CD4-positive, alpha-beta T cell treated with Interleukin-21 for 1 hour (primary cell): ENCODE results near the gene PSMC3.

Experiments used
- DNase-seq: peaks from one replicate; pipeline ENCODE4 v3.0.0-alpha.2; 2020

Gene PSMC3

GRCh38 chr11:47393163-47394049 is 32.8 kb downstream of the PSMC3 start:
- no peak for DNase-seq

DNA sequence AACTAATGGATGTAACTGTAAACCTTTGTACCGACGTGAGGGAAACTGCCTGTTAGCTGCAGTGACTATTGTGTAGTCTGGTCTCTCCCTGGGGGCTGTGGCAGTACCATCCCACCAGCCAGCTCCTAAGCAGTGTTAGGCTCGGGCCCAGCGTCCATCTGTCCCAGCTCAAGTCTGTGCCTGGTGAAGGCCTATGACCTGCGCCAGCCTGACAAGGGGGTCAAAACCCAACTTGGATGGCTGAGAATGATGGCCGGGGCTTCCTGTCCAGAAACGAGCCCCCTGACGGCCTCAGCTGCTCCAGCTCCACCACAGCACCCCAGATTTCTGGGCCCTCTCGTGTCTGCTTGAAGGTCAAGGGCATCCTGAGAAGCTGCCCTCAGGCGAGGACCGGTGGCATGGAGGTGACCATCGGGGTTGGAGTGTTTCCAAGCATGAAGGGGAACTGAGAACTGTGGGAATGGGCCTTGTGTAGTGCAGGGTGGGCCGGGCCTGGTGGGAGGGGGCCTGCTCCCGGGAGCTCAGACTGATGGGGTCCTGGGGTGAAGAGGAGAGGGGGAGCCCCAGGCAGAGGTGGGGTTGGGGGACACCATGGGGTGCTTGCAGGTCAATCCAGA is 33.6 kb downstream of the PSMC3 start:
- DNase-seq: no peak

DNA sequence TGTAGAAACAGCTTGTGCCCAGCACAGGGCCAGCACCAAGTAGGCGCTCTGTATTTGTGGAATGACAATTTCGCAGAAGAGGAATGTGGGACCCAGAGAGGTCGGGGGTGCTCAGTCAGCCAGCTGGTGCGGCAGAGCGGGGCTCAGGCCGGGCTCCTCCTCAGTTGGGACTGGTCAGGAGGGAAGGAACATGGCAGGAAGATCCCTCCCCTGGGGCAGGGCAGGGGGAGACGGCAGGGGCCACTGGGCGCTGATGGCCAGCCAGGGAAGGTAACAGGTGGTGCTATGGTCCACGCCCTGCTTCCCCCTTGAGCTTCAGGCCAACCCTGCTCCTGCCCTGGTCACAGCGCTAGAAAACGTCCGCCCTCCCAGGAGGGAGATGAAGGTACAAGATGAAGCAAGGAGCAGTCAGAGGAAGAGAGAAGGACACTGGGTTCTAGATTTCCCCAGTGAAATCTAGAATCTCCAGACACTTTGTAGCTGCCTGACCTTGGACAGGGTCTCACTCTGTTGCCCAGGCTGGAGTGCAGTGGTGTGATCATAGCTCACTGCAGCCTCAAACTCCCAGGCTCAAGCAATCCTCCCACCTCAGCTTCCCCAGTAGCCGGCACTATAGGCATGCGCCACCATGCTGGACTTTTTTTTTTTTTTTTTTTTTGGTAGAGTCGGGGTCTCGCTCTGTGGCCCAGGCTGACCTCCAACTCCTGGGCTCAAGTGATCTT is 34.4 kb downstream of the PSMC3 start:
- DNase-seq: no peak

DNA sequence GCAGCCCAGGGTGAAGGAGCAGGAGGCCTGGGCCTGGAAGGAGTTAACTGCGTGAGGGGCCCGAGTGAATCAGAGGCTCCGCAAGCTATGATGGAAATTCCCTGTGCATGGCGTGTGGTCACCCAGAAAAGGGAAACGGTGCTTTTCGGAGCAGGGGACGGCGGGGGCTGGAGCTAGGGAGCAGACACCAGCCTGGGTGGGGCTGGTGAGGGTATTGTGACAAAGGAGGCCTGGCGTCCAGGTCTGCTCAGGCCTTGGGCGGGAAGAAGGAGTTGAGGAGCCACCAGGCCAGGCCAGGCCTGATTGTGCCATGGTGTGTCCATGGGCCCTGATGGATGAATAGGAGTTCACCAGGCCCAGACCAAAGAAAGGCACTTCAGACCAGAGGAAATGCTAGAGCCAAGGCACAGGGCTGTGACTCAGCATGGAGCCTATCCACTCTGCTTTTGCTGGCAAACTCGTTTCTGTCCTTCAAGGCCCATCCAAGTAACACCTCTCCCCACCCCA is 35.1 kb downstream of the PSMC3 start:
- DNase-seq: no peak

- no peak for DNase-seq
Observed at GRCh38 chr11:47390422-47390760, 35.8 kb downstream of the PSMC3 start.

DNA sequence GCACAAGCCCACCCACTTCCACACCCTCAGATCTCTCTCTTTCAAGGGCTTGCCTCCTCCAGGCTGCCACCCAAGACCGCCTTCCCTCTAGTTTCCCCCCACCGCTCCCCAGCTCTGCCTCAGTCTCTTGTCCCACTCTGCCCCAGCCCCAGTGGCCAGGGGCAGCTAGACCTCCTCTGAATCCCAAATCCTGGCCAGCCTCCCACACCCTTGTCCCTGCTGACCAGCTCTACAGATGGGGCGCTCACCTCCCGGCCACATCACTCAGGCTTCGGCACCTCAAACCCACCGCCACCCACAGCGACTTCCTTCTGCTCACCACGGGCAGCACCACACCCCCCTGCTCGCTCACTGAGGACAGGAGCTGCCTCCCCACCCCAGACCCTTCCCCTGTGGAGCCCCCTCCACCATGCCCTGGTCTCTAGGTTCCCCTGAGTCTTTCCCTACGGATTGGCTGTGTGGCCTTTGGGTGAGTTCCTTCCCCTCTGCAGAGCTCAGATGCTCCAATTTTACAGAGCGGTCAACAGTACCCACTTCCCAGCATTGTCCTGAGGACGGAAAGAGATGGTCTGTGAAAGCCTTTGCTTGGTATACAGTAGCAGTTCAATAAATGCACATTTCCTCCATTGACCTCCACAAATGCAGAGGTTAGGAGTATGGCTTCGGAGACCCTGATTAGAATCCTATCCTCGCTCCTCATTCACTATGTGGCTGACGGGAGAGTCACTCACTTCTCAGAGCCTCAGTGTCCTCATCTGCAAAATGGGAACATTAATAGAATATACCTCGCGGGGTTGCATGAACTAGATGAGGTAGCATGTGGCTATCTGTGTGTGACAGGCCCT is 36.4 kb downstream of the PSMC3 start:
- no peak for DNase-seq

GRCh38 chr11:47388697-47389576 is 37.3 kb downstream of the PSMC3 start:
- no peak for DNase-seq

- DNase-seq: no peak
Observed at GRCh38 chr11:47387944-47388696, 38.1 kb downstream of the PSMC3 start.

- no peak for DNase-seq
Observed at GRCh38 chr11:47384498-47384897, 41.7 kb downstream of the PSMC3 start.

- DNase-seq: no peak
Observed at GRCh38 chr11:47383071-47383470, 43.2 kb downstream of the PSMC3 start.

- no peak for DNase-seq
Observed at GRCh38 chr11:47380078-47380477, 46.2 kb downstream of the PSMC3 start.

- DNase-seq: no peak
Observed at GRCh38 chr11:47379317-47379716, 46.9 kb downstream of the PSMC3 start.

DNA sequence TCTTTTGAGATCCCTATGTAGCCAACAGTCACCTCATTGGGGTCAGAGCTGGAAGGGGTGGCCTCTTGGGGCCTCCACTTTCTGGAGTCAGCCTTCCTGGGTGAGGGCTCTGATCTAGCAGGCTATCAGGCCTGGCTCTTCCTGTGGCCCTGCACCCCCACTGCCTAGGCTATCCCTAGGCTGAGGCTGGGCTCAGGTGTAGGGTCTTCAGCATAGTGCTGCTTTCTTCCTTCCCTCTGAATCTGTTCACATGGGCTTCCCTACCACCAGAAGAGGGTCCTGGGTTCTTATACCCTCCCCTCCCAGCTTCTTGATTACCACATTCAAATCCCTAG is 47.4 kb downstream of the PSMC3 start:
- DNase-seq: no peak

DNA sequence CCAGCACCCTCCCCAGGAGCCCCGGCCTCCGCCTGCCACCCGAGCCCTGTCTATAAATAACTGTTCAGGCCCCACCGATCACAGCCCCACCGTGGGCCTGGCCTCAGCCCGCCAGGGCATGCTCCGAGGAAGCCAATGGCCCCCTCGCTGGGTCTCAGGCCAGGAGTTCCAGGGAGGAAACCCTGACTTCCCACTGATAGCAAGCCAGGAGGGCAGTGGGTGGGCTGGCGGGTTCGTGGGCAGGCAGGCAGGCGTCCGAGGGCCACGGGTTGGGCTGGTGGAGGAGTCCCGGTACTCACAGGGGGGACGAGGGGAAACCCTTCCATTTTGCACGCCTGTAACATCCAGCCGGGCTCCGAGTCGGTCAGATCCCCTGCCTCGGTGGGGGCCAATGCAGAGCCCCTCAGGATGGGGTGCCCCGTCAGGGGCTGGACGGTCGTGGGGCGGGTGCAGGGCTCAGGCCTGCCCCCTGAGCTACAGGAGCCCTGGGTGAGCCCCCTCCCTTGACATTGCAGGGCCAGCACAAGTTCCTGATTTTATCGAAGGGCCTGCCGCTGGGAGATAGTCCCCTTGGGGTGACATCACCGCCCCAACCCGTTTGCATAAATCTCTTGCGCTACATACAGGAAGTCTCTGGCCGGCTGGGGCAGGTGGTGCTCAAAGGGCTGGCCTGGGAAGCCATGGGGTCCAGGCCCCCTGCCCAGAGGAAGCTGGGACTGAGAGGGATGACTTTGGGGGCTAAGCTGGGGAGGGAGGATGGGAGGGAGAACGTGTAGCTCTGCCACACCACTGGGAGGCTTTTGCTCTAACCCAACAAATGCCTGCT is 48.0 kb downstream of the PSMC3 start, which contains the start of gene SPI1:
SPI1 (minus strand) TSS at position 538 of the 826 bp plus-strand sequence; CDS start at position 344, 194 bp downstream.
- no peak for DNase-seq

GRCh38 chr11:47377571-47378009 is 48.6 kb downstream of the PSMC3 start:
- no peak for DNase-seq

DNA sequence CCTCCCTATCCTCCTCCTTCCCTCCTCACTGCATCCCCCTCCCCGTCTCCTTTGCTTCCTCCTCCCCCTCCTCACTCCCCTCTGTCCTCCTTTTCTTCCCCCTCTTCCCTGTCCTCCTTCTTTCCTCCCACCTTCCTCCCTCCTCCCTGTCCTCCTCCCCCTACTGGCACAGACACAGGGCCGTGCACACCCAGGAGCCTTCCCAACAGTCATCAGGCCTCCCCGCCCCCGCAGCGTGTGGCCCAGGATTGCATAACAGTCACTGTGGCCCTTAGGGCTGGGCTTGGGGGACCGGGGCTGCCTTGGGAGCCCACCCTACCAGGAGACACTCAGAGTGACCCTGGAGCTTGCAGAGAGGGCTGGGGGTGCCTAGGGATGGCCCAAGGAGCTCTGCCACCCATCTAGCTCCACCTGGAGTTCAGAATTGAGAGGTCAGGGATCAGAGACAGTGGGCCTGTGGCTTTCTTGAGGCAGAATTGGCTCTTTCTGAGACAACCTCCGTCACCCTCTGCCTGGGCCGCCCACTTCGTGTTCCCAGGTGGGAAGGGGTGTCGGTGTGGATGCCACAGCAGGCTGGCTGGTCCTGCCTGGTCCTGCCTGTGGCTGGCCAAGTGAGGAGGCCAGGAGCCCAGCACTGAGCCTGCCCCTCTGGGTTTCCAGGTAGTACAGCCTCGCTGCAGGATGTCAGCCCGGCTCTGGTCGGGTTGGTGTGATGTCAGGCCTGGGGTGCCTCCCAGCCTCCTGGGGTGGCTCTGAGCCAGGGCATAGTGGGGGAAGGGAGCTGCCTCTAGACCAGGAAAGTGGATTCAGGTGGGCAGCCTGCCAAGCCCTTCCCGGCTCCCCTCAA is 49.5 kb downstream of the PSMC3 start:
- DNase-seq: no peak

- DNase-seq: no peak
Observed at GRCh38 chr11:47376107-47376524, 50.1 kb downstream of the PSMC3 start.

DNA sequence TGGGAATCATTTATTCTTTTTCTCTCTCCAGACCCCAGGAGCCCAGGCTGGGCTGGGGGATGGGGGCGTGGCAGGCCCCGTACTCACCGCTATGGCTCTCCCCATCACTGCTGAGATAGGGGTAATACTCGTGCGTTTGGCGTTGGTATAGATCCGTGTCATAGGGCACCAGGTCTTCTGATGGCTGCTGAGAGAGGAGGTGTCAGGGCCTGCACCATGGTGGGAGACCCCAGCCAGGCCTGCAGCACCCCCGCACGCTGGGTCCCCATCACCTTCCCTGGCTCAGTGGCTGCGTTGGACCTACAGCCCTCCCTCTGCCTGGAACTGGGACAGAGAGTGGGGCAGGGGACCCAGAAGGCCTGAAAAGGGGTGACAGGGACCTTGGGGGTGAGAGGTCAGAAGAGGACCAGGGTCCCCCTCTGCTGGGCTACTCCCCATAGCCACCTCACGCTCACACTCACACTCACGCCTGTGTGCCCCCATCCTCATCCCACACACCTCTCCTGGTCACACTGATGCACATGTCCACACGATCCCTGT is 50.6 kb downstream of the PSMC3 start:
- DNase-seq: no peak

DNA sequence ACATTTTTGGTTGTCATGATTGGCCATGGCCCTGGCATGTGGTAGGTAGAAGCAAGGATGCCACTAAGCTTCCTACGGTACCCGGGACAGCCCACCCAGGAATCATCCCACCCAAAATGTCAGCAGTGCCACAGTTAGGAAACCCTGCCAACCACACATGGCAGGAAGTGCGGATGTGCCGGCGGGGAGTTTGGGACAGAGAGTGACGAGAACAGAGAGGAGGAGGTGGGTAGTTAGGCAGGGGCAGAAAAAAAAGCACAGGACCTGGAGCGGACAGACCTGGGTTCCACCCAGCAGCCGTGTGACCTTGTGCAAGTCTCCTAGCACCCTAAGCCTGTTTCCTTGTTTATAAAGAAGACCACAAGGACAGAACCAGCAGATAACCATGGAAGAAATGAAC is 51.2 kb downstream of the PSMC3 start:
- DNase-seq: no peak
